ENCODE results near the gene KIAA1614.
A peak's percentile ranks its signal among the peaks of the same experiment; 100 is the strongest.

KIAA1614 gene

GRCh38 chr1:180925471-180926051, 12.9 kb downstream of the KIAA1614 start:
- no peak for TF ChIP-seq TAF1 (IDR thresholded peaks at IDR 0.05; ENCODE audit: borderline replicate concordance, insufficient read depth, low read length)
- TF ChIP-seq FOXP2 (optimal IDR thresholded peaks at IDR 0.05; ENCODE audit: borderline replicate concordance, extremely low read depth, extremely low read length, insufficient read depth) = no peak
- TF ChIP-seq POLR2AphosphoS5 (IDR thresholded peaks at IDR 0.05; ENCODE audit: low read depth, low read length) = no peak

GRCh38 chr1:180926164-180926981, 13.7 kb downstream of the KIAA1614 start:
- TF ChIP-seq POLR2AphosphoS5 (IDR thresholded peaks at IDR 0.05; ENCODE audit: low read depth, low read length) (no peak), REST (IDR thresholded peaks at IDR 0.05; ENCODE audit: insufficient read depth in 1 of 2, low read depth in 2 of 2, low read length in 2 of 2) (no peak), FOXP2 (optimal IDR thresholded peaks at IDR 0.05; ENCODE audit: borderline replicate concordance, extremely low read depth, extremely low read length, insufficient read depth) (no peak), SIN3A (IDR thresholded peaks at IDR 0.05; ENCODE audit: borderline replicate concordance, insufficient read depth, low read length) (no peak), TAF1 (IDR thresholded peaks at IDR 0.05; ENCODE audit: borderline replicate concordance, insufficient read depth, low read length) (no peak)

GRCh38 chr1:180927348-180927747, 14.7 kb downstream of the KIAA1614 start:
- no peak for TF ChIP-seq REST (IDR thresholded peaks at IDR 0.05; ENCODE audit: insufficient read depth in 1 of 2, low read depth in 2 of 2, low read length in 2 of 2)
- TF ChIP-seq SIN3A (IDR thresholded peaks at IDR 0.05; ENCODE audit: borderline replicate concordance, insufficient read depth, low read length) = no peak
- TF ChIP-seq POLR2AphosphoS5 (IDR thresholded peaks at IDR 0.05; ENCODE audit: low read depth, low read length) = no peak

- TF ChIP-seq SIN3A (IDR thresholded peaks at IDR 0.05; ENCODE audit: borderline replicate concordance, insufficient read depth, low read length) (no peak), REST (IDR thresholded peaks at IDR 0.05; ENCODE audit: insufficient read depth in 1 of 2, low read depth in 2 of 2, low read length in 2 of 2) (peak in 1 of 2 experiments; percentile 67; a peak in 1 of 4 replicates)
Observed at GRCh38 chr1:180927841-180928240, 15.1 kb downstream of the KIAA1614 start.

- TF ChIP-seq FOXP2 (optimal IDR thresholded peaks at IDR 0.05; ENCODE audit: borderline replicate concordance, extremely low read depth, extremely low read length, insufficient read depth) (no peak), SIN3A (IDR thresholded peaks at IDR 0.05; ENCODE audit: borderline replicate concordance, insufficient read depth, low read length) (no peak), POLR2AphosphoS5 (IDR thresholded peaks at IDR 0.05; ENCODE audit: low read depth, low read length) (no peak), TAF1 (IDR thresholded peaks at IDR 0.05; ENCODE audit: borderline replicate concordance, insufficient read depth, low read length) (no peak), REST (IDR thresholded peaks at IDR 0.05; ENCODE audit: insufficient read depth in 1 of 2, low read depth in 2 of 2, low read length in 2 of 2) (no peak)
Observed at GRCh38 chr1:180928331-180929230, 15.9 kb downstream of the KIAA1614 start.

All from PFSK-1 (cell line).